ENCODE measurements around the gene MAP4K4.
A peak's percentile ranks its signal among the peaks of the same experiment; 100 is the strongest.

The MAP4K4 gene

DNA sequence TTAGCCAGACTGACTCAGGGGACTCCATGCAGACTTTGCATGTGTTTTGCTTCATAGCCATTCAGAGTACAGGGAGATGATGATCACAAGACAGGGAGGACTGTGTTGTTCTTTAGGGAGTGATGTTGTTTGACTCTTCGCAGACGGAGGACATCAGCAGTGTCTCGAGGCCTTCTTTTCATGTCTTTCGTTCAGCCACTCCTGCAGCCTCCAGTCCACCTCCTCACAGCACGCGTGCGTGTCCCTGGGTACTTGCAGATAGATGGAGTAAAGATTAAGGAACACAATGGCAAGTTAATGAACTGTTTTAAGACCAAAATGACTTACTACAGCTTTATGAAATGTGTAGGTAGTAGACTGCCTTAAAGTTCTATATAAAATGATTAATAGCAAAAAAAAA lies 114.7 kb downstream of the MAP4K4 start:
- DNase-seq (ENCODE audit: low read depth in 2 of 2), result no peak

DNA sequence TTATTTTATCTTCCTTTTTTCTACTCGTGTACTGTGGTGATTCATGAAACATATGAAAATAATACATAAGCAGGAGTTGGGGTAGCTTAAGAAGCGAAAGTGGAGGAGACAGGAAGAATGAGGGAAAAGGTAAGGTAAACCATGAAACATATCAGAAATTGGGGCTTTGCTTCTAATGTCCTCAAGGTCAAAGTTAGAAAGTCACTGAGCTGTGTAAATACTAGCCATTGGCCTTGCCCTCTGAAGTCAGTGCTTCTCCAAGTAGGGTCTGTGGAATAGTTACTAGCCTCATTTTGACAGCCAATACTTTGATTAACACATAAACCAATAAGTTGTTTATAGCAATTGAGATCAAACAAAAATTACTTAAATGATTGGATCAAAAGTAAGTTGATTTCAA lies 117.2 kb downstream of the MAP4K4 start:
- DNase-seq (ENCODE audit: low read depth in 2 of 2), result no peak

DNA sequence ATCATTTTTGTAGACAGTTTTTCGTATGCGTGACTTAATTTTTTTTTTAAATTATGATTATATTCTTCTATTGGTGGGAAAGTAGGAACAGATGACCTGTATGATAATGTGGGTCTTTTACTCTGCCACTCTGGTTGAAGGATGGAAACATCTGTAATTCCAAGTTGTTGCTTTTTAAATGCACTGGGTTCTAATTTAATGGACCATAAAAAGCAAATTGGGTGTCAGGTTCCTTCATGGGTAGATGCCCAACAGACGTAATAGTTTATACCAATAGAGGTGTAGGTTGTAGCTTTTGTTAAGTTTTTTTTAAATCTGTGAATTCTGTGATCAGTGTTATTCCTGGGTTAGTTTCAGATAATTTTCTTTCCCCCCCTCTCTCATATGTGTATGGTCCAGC lies 117.6 kb downstream of the MAP4K4 start:
- no peak for DNase-seq (ENCODE audit: low read depth in 2 of 2)

DNA sequence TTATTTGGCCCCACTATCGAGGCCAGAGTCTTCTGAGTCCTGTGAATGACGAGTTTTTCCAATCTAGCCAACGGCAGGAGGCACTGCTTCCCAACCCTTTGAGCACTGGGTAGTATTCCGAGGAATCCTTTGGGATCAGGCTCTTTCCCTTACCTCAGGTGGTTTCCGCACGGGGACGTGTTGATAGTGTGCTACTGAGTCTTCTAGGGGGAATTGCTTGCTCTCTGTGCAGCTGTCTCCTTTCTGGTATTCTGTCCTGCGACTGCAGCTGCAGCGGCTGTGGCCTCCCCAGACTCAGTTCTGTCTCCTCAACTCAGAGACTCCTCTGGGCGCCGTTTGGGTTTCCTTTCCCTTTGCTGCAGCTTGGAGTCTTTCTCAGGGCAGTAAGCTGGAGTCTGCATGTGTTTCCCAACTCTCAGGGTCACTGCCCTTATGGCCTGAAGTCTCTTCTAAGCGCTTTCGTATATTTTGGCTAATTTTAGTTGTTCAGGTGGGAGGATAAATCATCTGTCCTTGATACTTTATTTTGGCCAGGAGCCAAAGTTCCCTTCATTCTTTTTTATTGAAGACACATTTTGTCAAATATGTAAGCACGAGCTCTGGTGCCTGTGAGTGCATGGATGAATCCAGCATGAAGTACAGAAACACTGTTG lies 118.4 kb downstream of the MAP4K4 start:
- DNase-seq (ENCODE audit: low read depth in 2 of 2), result no peak

DNA sequence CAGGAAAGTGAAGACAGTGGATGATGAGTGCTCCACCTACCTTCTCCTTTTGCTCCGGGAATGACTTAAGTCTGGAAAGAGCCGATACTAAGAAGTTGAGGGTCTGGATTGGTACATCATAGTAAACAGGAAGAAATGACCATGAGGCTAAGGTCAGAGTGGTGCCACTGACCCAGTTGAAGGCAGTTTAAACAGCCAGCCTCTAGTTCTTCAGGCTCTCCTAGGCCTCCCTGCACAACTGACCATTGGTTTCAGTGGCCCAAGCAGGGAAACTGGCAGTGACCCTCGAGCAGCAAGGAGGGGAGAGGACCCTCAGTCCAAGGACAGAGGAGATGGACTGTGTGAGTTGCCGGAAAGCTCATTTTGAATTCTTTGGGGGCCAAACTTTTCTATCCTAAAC lies 119.1 kb downstream of the MAP4K4 start:
- DNase-seq (ENCODE audit: low read depth in 2 of 2), result no peak

DNA sequence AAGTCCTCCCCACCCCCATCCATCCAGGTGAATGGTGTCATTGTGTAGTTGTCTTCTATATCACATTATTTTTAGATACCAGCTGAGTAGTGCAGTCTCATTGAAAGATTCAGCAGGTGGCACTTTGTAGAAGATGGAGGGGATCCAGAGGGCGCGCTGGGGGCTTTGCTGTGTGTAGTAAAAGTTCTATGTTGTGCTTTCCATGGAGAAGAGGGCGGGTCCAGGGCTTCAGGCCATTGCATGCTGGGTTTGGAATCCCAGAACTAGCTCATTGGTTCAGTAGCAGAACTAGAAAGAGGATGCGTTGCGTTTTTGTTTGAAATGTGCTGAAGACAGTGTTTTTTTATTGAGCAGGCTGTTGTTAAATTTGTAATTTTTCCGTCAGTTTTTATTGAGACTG lies 120.0 kb downstream of the MAP4K4 start:
- DNase-seq (ENCODE audit: low read depth in 2 of 2), result no peak

DNA sequence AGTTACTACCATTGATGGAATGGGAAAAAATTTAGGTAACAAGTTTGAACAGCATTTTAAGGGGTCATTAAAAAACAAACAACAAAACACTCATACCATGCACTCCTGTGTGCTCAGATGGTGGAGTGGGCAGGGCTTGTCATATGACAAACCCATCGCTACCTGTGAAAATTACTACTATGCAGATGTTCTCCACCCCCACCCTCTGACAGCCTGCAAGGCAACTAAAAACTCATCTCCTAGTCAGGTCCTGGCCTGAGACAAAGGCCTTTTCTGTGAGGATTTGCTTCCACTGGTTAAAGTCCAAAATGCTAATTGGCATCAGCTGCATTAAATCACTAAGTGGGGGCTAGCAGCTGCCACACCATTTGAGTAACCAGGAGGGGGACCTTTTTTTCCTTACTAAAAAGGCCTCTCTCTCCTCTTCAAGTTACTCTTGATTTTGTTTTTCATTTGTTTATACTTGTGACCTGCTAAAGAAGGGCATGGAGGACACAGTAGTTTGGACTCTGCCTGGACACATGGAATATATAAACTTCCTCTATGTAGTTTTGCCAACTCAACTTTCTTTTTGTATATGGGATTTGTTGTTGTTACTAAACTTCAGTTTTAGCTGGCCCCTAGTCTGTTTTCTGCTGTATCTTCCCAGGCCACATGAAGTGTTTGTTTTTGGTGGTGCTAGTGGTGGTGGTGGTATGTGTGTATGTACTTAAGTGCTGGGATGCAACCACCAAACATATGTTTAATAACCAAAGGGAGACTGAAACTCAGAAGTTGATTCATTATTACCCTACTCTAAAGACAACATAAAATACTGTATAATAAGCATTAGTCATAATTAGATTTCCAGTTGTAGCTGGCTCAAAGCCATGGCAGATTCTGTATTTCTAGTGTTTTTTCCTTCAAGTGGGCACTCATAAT lies 121.3 kb downstream of the MAP4K4 start:
- DNase-seq (ENCODE audit: low read depth in 2 of 2), result no peak

DNA sequence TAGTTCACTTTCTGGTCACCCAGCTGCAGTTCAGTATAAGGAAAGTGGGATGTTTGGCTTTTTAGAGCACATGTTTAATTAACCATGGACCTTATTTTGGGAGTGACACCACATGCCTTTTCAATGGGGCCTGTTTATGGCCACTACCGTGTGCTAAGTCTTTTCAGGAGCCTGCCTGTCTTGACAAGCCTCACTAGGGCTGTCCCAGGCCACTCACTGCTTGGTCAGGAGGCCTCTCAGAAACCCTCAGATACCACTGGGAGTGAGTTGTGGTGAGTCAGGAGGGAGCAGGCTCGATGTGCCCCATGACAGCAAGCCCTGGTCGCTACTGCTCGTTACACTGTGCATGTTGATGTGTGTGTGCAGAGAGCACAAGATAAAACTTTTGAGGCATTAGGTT lies 123.0 kb downstream of the MAP4K4 start:
- DNase-seq (ENCODE audit: low read depth in 2 of 2), result no peak

DNA sequence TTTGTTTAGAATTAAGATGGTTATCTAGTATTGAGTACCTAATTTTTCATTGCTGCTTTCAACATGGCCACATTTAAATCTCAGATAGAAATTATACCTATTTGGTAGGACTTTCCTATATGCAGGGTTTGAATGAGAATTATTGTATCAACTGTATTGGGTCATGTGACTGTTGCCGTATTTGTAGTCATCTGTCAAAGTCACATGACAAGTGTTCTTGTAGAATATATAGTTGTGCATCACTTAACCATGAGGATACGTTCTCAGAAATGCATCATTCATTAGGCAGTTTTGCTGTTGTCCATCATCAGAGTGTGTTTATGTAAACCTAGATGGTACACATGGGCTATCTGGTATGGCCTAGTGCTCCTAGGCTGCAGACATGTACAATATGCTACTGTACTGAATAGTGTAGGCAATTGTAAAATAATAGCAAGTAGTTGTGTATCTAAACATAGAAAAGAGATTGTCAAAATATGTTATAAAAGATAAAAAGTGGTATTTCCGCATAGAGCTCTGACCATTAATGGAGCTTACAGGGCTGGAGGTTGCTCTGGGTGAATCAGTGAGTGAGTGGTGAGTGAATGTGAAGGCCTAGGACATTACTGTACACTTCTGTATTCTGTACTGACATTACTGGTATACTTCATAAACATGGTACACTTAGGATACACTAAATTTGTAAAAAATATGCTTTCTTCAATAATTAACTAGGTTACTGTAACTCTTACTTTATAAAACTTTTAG lies 123.7 kb downstream of the MAP4K4 start:
- no peak for DNase-seq (ENCODE audit: low read depth in 2 of 2)

DNA sequence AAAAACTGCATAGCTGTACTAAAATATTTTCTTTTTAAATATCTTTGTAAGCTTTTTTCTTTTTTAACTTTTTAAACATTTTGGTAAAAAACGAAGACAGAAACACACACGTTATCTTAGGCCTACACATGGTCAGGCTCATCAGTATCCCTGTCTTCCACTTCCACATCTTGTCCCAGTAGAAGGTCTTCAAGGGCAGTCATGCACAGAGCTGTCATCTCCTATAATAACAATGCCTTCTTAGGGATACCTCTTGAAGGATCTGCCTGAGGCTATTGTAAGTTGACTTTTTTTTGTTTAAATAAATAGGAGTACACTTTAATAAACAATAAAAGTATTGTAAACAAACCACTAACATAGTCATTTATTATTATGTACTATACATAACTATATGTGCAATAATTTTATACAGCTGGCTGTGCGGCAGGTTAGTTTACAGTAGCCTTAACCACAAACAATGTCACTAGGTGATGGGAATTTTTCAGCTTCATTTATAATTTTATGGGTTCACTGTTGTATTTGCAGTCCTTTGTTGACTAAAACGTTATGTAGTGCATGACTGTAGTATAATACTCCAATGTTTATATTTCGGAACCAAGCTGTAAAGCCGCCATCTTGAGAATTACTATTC lies 124.4 kb downstream of the MAP4K4 start:
- no peak for DNase-seq (ENCODE audit: low read depth in 2 of 2)

DNA sequence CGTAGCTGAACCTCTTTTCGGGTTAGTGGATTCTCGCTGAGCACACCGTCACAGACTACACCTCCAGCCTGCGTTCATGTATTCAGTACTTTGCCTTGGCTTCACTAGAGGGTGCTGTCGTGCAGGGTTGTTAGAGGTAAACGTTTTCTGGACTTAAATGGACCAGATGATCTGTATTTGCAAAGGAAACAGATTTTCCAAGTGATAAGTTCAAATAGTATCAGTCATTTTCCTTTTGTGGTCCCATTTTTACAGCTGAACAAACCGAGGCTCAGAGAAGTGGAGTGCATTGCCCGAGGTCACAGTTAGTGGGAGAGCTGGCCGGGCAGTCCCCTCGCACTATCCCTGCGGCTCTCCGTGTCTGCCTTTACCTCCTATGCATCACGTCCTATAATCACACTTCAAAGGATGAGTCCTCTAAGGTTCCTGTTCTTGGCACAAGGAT lies 125.9 kb downstream of the MAP4K4 start:
- DNase-seq (ENCODE audit: low read depth in 2 of 2), result peak; percentile 40 to 49

DNA sequence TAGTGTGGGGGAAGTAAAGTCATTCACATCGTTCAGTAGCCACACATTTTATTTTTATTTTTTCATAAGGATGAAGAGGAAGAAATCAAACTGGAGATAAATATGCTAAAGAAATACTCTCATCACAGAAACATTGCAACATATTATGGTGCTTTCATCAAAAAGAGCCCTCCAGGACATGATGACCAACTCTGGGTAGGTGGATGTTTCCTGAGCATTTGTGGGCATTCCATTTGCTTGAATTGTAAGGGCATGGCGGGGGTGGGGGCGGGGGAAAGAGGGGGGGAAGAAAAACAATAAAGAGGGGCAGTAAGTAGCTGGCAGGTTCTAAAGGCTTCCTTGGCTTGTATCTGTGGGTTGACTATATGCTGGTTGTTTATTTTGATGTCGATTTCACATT lies 126.4 kb downstream of the MAP4K4 start:
- DNase-seq (ENCODE audit: low read depth in 2 of 2), result no peak

DNA sequence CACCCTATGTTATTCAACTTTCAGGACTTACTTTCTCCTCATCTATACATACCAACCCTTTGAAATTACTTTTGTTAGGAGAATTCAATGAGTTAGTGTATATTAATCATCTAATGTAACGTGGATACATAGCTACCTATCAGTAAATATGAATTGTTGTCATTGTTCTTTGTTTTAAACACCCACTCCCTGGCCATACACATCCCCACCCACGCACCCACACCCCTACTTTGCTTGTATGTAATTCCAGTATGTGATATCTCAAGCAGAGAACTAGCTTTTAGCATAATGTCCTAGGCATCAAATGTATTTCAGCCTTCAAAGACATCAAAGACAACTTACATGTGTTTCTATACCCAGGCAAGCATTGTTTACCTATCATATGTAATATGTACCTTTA lies 129.2 kb downstream of the MAP4K4 start:
- no peak for DNase-seq (ENCODE audit: low read depth in 2 of 2)

DNA sequence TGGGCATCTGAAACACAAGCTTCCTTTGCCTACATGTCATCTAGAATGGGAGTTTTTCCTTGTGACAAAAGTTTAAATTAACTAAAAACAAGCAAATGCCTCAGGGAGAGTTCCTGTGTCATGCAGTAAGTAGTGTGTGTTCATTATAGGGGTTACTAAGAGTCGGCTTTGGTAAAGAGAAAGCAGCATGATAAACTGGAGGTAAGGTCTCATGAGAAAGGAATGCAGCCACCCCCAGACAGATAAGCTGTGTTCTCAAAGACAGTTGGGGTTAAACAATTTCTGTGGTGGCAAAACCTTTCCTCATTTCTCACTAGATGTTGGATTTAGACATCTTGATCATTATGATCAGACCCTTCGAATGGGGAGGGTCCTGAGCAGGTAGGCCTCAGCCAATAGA lies 129.7 kb downstream of the MAP4K4 start:
- no peak for DNase-seq (ENCODE audit: low read depth in 2 of 2)

DNA sequence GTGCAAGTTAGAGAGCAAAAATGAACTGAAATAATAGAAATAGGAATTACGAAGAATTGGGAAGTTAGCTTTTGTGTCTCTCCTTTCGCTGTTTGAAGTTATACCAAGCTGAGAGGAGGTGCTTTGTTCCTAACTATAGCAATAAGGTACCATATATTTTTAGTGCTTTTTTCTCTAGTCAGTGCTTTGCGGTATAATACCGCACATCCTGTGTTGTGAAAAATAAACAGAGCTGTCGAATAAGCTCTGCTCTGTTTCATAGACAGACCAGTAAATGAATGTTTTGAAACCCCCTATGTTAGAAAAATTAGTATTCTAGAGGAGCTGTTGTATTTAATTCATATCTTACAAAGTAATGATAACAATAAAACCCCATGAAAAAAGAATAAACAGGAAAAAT lies 130.8 kb downstream of the MAP4K4 start:
- DNase-seq (ENCODE audit: low read depth in 2 of 2), result no peak

DNA sequence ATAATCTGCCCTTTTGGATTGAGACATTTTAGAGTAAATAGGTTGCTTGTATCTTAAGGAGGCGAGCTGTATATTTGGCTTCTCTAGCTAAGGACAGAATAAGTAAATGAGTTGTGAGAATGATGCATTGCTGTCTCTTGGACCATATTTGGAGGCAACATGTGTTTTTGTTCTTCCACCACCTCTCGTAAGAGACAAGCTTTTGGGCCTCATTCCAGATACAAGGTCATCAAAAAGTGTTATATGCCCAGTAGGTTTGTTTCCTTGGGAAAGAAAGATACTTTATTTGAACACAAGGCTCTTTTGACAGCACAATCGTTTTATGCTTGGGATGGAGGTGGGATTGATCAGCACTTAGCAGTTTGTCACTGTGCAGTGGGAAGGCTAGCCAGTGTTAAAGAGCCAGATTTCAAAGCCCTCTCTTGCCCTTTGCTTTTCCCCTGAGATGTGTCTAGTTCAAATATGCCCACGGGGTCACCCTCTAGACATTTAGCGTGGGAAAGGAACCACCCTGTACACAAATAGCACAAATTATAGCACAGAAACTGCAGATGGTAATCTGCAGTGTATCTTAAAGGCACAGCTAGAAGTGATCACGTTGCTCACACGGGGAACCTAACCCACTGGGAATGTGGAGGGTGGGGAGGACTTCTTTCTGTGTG lies 131.3 kb downstream of the MAP4K4 start:
- DNase-seq (ENCODE audit: low read depth in 2 of 2), result no peak

DNA sequence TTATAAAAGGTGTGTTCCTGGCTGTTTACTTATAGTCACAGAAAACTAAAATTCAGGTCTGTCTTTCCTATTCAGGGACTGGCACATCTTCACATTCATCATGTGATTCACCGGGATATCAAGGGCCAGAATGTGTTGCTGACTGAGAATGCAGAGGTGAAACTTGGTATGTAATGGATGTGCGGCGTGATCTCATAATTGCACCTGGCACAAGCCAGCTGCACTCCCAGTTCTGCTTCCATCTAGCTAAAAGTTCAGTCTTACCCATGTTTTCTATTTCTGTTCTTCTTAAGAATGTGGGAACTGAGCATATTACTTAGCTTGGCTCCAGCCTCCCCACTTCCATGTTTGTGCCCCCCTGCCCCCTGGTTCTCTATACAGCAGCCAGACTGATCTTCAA lies 131.9 kb downstream of the MAP4K4 start:
- DNase-seq (ENCODE audit: low read depth in 2 of 2), result no peak

DNA sequence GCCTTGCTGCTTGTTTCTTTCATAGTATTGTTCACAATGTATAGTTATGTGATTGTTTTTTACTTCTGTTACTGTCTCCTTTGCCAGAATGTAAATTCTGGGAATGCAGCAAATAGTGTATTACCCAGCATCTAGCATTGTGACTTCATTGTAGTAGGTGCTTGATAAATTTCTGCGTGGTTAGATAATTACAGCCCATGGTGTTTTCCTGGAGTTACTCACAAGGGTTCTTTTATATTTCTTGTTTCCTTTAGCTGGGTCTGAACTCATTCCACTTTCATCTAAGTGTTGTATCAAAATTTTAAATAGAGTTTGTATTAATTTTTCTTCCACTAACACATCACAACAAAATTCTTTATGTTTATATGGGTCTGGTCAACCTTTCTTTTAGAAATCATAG lies 132.6 kb downstream of the MAP4K4 start:
- DNase-seq (ENCODE audit: low read depth in 2 of 2), result no peak

DNA sequence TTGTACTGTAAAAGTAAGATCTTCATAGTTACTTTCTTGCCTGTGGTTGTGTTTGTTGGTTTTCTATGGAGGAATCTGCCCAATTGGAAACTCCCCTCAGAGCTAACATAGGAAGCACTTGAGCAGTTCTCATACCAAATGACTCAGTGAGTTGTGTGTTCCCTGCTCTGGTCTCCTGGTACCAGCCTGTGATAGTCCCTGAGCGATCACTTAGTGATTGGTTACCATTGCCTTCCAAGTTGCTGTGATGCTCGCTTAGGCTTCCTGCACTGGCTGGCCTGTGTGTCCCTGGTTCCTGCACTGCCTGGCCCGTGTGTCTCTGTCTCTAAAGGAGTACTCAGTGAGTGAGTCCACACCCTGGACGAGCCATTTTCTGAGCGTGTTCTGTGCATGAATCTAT lies 133.0 kb downstream of the MAP4K4 start:
- DNase-seq (ENCODE audit: low read depth in 2 of 2), result no peak

DNA sequence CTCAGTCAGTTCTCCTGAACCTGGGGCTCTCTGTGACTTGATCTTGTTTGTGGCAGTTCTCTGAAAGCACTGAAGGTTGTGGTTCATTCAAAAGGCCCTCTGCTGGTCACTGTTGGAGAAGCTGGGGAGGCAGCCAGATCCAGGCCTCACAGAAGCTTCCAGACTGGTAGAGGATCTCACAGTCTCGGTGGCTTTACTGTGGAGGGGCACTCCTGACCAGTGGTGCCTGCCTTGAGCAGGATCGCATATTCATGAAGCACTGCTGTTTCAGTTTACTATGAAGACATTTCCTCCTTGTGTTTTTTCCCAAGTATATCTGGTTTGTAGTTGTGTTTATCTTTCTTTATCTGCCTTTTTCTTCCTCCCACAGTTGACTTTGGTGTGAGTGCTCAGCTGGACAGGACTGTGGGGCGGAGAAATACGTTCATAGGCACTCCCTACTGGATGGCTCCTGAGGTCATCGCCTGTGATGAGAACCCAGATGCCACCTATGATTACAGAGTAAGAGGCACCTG lies 133.9 kb downstream of the MAP4K4 start:
- peak; percentile 19 to 25 for DNase-seq (ENCODE audit: low read depth in 2 of 2)

DNA sequence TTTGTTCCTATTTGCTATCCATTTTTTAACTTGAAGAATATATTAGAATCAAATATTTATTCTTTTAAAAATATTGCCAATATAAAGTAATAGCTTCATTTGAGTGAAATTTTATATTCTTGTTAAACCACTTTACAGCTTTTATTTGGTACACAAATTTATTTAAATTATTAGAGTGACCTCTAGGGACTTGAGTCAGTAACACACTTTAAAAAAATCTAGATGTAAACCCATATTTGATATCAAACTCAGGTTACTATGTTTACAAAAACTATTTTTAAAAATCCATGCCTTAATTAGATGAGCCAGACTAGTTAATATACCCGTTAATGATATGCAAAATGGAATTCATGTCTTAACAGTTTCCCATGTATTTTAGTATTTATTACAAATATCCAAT lies 134.6 kb downstream of the MAP4K4 start:
- no peak for DNase-seq (ENCODE audit: low read depth in 2 of 2)
